ENCODE data around the gene SLIT3.

The SLIT3 gene
- 0 to 0.18 (median 0.09) reads per million in 4 experiments for total RNA-seq

GRCh38 chr5:169300468-169301385 is at the start of gene SLIT3:
SLIT3 (minus strand) TSS chr5:169301139; CDS start chr5:169300709, 430 bp downstream.
- DNase-seq: no peak

- DNase-seq: no peak
These were observed 49.1 kb upstream of the SLIT3 start for GRCh38 chr5:169350016-169350415.

GRCh38 chr5:169347786-169348185 is 46.8 kb upstream of the SLIT3 start:
- no peak for DNase-seq

- no peak for DNase-seq
These were observed 43.7 kb upstream of the SLIT3 start for GRCh38 chr5:169344629-169345028.

GRCh38 chr5:169343766-169344165 is 42.8 kb upstream of the SLIT3 start:
- no peak for DNase-seq

GRCh38 chr5:169341556-169341955 is 40.6 kb upstream of the SLIT3 start:
- DNase-seq: no peak

GRCh38 chr5:169339869-169340268 is 38.9 kb upstream of the SLIT3 start:
- DNase-seq: no peak

GRCh38 chr5:169336242-169336641 is 35.3 kb upstream of the SLIT3 start:
- no peak for DNase-seq

- DNase-seq: no peak
These were observed 34.9 kb upstream of the SLIT3 start for GRCh38 chr5:169335806-169336205.

GRCh38 chr5:169333518-169333917 is 32.6 kb upstream of the SLIT3 start:
- no peak for DNase-seq

GRCh38 chr5:169331292-169331852 is 30.4 kb upstream of the SLIT3 start:
- no peak for DNase-seq

- no peak for DNase-seq
These were observed 27.5 kb upstream of the SLIT3 start for GRCh38 chr5:169328401-169328800.

- no peak for DNase-seq
These were observed 24.3 kb upstream of the SLIT3 start for GRCh38 chr5:169325273-169325672.

GRCh38 chr5:169318556-169318955 is 17.6 kb upstream of the SLIT3 start:
- no peak for DNase-seq

- no peak for DNase-seq
These were observed 6.7 kb upstream of the SLIT3 start for GRCh38 chr5:169307646-169308045.

GRCh38 chr5:169305366-169305765 is 4.4 kb upstream of the SLIT3 start:
- no peak for DNase-seq

- no peak for DNase-seq
These were observed 3.2 kb upstream of the SLIT3 start for GRCh38 chr5:169304175-169304574.

GRCh38 chr5:169303119-169303515 is 2.2 kb upstream of the SLIT3 start:
- DNase-seq: no peak

- DNase-seq: peak; percentile 2
These were observed 1.7 kb upstream of the SLIT3 start for GRCh38 chr5:169302491-169303118.

GRCh38 chr5:169301986-169302385 is 1.0 kb upstream of the SLIT3 start:
- DNase-seq: no peak

GRCh38 chr5:169301386-169301934 is 521 bp upstream of the SLIT3 start:
- no peak for DNase-seq

- DNase-seq: no peak
These were observed 1.1 kb downstream of the SLIT3 start for GRCh38 chr5:169299663-169300467.

All from effector CD8-positive, alpha-beta T cell (primary cell).